ENCODE data around the gene CTCFL. TPM values are rescaled to one million over a fixed set of nuclear protein-coding genes. Genes with fewer than 3 reads are reported as not detected.

Gene CTCFL, protein sequence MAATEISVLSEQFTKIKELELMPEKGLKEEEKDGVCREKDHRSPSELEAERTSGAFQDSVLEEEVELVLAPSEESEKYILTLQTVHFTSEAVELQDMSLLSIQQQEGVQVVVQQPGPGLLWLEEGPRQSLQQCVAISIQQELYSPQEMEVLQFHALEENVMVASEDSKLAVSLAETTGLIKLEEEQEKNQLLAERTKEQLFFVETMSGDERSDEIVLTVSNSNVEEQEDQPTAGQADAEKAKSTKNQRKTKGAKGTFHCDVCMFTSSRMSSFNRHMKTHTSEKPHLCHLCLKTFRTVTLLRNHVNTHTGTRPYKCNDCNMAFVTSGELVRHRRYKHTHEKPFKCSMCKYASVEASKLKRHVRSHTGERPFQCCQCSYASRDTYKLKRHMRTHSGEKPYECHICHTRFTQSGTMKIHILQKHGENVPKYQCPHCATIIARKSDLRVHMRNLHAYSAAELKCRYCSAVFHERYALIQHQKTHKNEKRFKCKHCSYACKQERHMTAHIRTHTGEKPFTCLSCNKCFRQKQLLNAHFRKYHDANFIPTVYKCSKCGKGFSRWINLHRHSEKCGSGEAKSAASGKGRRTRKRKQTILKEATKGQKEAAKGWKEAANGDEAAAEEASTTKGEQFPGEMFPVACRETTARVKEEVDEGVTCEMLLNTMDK
- polyA plus RNA-seq (2013, experiment 1 of 2), result 0.14 TPM
- polyA plus RNA-seq (2013, experiment 2 of 2), result 0.19 TPM

- peaks cover 2% of the 10 kb centered on the region for H3K79me1 ChIP-seq (ENCODE audit: low read depth, low read length)
- H3K27ac ChIP-seq (replicated peaks; ENCODE audit: low read length), result no peak within 1 kb of the TSS
- peaks cover 0 to 2% of the 10 kb centered on the region in 2 donors for H3K4me1 ChIP-seq (ENCODE audit: control insufficient read depth in 2 of 2, insufficient read depth in 1 of 2, low read depth in 1 of 2, low read length in 2 of 2)
- no CpG with 5 or more reads among the region's 43 CpGs for WGBS, 2 donors (ENCODE audit: extremely low coverage in 2 of 2, insufficient read length in 2 of 2, insufficient replicate concordance in 1 of 2)
- DNase-seq (ENCODE audit: low spot score), result no peak
- H3K9me3 ChIP-seq (replicated peaks in 1 of 2; ENCODE audit: control insufficient read depth in 2 of 2, insufficient read depth in 1 of 2, low read depth in 1 of 2, low read length in 2 of 2), result no peaks in the 10 kb centered on the region
- no peak within 1 kb of the TSS for H2BK5ac ChIP-seq (ENCODE audit: low read length)
- peak within 1 kb of the TSS; percentile 53 for H4K8ac ChIP-seq (ENCODE audit: low read depth, low read length)
- H2BK12ac ChIP-seq (ENCODE audit: low read length), result no peak within 1 kb of the TSS
- no peaks in the 10 kb centered on the region for H3K36me3 ChIP-seq (replicated peaks in 1 of 2; ENCODE audit: control insufficient read depth in 2 of 2, insufficient read depth in 2 of 2, low read length in 2 of 2)
- no peak within 1 kb of the TSS for H3K4me2 ChIP-seq (ENCODE audit: insufficient read depth, low read length, poor library complexity, severe bottlenecking)
- H2AK5ac ChIP-seq (ENCODE audit: low read depth, low read length), result peak within 1 kb of the TSS; percentile 94
- H3K9ac ChIP-seq (ENCODE audit: low read depth, low read length, poor library complexity), result no peak within 1 kb of the TSS
- no peak within 1 kb of the TSS for H2AFZ ChIP-seq (ENCODE audit: low read length)
- peak within 1 kb of the TSS; percentile 82 for H2BK15ac ChIP-seq (ENCODE audit: low read length)
- peak within 1 kb of the TSS; percentile 69 for H3K18ac ChIP-seq (ENCODE audit: low read length)
- H3K4ac ChIP-seq (ENCODE audit: low read length), result peak within 1 kb of the TSS; percentile 10
- H2BK120ac ChIP-seq (ENCODE audit: low read depth, low read length), result peak within 1 kb of the TSS; percentile 4
- peak within 1 kb of the TSS; percentile 62 for H4K91ac ChIP-seq (ENCODE audit: low read depth, low read length, poor library complexity)
- no peak within 1 kb of the TSS for H3K4me3 ChIP-seq (ENCODE audit: low read length in 2 of 2)
- peaks cover 0 to 30% (median 0%) of the 10 kb centered on the region in 3 experiments for H3K27me3 ChIP-seq (ENCODE audit: control insufficient read depth in 3 of 3, insufficient read depth in 3 of 3, low read depth in 1 of 3, low read length in 3 of 3)
- H3K23ac ChIP-seq (ENCODE audit: low read depth, low read length, poor library complexity), result peak within 1 kb of the TSS; percentile 82
- H3K14ac ChIP-seq (ENCODE audit: low read length), result peak within 1 kb of the TSS; percentile 84
Observed at GRCh38 chr20:57524511-57525176, at the start of gene CTCFL. TSS of gene CTCFL (minus strand) at chr20:57525140. CDS start at chr20:57524205, 935 bp downstream.

DNA sequence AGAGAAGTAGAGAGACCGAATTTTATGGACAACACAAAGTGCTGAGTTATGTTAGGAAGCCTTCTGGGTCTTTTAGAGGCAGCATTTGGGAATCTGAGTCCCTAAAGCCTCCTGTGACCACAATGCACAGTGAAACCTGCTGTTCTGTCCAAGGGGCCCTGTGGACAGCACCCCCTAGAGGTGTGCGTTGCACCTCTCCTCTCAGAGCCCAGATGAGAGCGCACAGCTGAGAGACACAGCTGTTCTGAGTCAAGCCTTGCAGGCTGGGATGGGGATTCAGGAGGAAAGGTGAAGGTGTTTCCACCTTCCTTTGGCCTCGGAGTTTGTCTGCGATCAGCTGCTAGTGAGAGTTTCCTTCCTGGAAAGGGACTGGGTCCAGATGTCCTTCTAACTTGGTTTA lies 49.0 kb upstream of the CTCFL start:
- Histone ChIP-seq H2BK12ac (ENCODE audit: low read length) (no peak overlapping the region), H2AFZ (ENCODE audit: low read length) (no peak overlapping the region), H2BK15ac (ENCODE audit: low read length) (no peak overlapping the region), H4K91ac (ENCODE audit: low read depth, low read length, poor library complexity) (no peak overlapping the region), H3K9me3 (replicated peaks in 1 of 2; ENCODE audit: control insufficient read depth in 2 of 2, insufficient read depth in 1 of 2, low read depth in 1 of 2, low read length in 2 of 2) (no peaks in the 10 kb centered on the region), H3K4me2 (ENCODE audit: insufficient read depth, low read length, poor library complexity, severe bottlenecking) (no peak overlapping the region), H3K4me3 (ENCODE audit: low read length in 2 of 2) (no peak overlapping the region), H3K9ac (ENCODE audit: low read depth, low read length, poor library complexity) (no peak overlapping the region), H3K23ac (ENCODE audit: low read depth, low read length, poor library complexity) (no peak overlapping the region), H4K8ac (ENCODE audit: low read depth, low read length) (no peak overlapping the region), H3K79me1 (ENCODE audit: low read depth, low read length) (no peaks in the 10 kb centered on the region), H3K27ac (replicated peaks; ENCODE audit: low read length) (no peak overlapping the region), H2AK5ac (ENCODE audit: low read depth, low read length) (no peak overlapping the region), H3K36me3 (replicated peaks in 1 of 2; ENCODE audit: control insufficient read depth in 2 of 2, insufficient read depth in 2 of 2, low read length in 2 of 2) (no peaks in the 10 kb centered on the region), H2BK120ac (ENCODE audit: low read depth, low read length) (no peak overlapping the region), H3K4me1 (ENCODE audit: control insufficient read depth in 2 of 2, insufficient read depth in 1 of 2, low read depth in 1 of 2, low read length in 2 of 2) (peaks cover 0 to 3% of the 10 kb centered on the region in 2 donors), H3K27me3 (ENCODE audit: control insufficient read depth in 3 of 3, insufficient read depth in 3 of 3, low read depth in 1 of 3, low read length in 3 of 3) (peaks cover 0 to 29% (median 0%) of the 10 kb centered on the region in 3 experiments), H3K4ac (ENCODE audit: low read length) (no peak overlapping the region), H2BK5ac (ENCODE audit: low read length) (no peak overlapping the region), H3K18ac (ENCODE audit: low read length) (no peak overlapping the region), H3K14ac (ENCODE audit: low read length) (no peak overlapping the region)
- no peak for DNase-seq (ENCODE audit: low spot score)
- no CpG with 5 or more reads among the region's 5 CpGs for WGBS, 2 donors (ENCODE audit: extremely low coverage in 2 of 2, insufficient read length in 2 of 2, insufficient replicate concordance in 1 of 2)

DNA sequence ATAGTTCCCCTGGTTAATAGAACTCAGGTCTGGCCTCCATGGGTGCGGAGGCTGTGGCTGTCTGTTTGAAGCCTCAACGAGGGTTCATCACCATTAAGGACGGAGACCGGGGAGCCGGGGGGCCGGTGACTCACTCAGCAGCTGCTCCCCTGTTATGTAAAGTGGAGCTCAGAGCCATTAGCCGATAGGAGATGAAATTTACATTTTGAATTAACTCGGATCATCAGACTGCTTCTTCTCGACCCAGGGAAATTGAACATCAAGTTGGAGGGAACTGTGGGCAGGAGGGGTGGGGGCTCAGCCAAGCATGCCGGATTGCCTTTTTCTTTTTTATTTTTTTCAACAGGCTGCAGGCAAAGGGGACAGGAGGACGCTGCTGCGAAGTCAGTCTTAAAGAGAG lies 48.3 kb upstream of the CTCFL start:
- no peak overlapping the region for H3K9ac ChIP-seq (ENCODE audit: low read depth, low read length, poor library complexity)
- no peak overlapping the region for H3K18ac ChIP-seq (ENCODE audit: low read length)
- H3K27ac ChIP-seq (replicated peaks; ENCODE audit: low read length), result no peak overlapping the region
- H3K27me3 ChIP-seq (ENCODE audit: control insufficient read depth in 3 of 3, insufficient read depth in 3 of 3, low read depth in 1 of 3, low read length in 3 of 3), result peaks cover 0 to 29% (median 0%) of the 10 kb centered on the region in 3 experiments
- no peaks in the 10 kb centered on the region for H3K9me3 ChIP-seq (replicated peaks in 1 of 2; ENCODE audit: control insufficient read depth in 2 of 2, insufficient read depth in 1 of 2, low read depth in 1 of 2, low read length in 2 of 2)
- DNase-seq (ENCODE audit: low spot score), result no peak
- H3K23ac ChIP-seq (ENCODE audit: low read depth, low read length, poor library complexity), result no peak overlapping the region
- H2BK5ac ChIP-seq (ENCODE audit: low read length), result no peak overlapping the region
- no peak overlapping the region for H2BK12ac ChIP-seq (ENCODE audit: low read length)
- no peak overlapping the region for H2AFZ ChIP-seq (ENCODE audit: low read length)
- H2AK5ac ChIP-seq (ENCODE audit: low read depth, low read length), result no peak overlapping the region
- no peak overlapping the region for H4K8ac ChIP-seq (ENCODE audit: low read depth, low read length)
- no peak overlapping the region for H3K4me3 ChIP-seq (ENCODE audit: low read length in 2 of 2)
- peaks cover 0 to 3% of the 10 kb centered on the region in 2 donors for H3K4me1 ChIP-seq (ENCODE audit: control insufficient read depth in 2 of 2, insufficient read depth in 1 of 2, low read depth in 1 of 2, low read length in 2 of 2)
- no CpG with 5 or more reads among the region's 12 CpGs for WGBS, 2 donors (ENCODE audit: extremely low coverage in 2 of 2, insufficient read length in 2 of 2, insufficient replicate concordance in 1 of 2)
- H2BK120ac ChIP-seq (ENCODE audit: low read depth, low read length), result no peak overlapping the region
- H2BK15ac ChIP-seq (ENCODE audit: low read length), result no peak overlapping the region
- H3K14ac ChIP-seq (ENCODE audit: low read length), result no peak overlapping the region
- no peak overlapping the region for H4K91ac ChIP-seq (ENCODE audit: low read depth, low read length, poor library complexity)
- H3K79me1 ChIP-seq (ENCODE audit: low read depth, low read length), result no peaks in the 10 kb centered on the region
- no peak overlapping the region for H3K4ac ChIP-seq (ENCODE audit: low read length)
- no peaks in the 10 kb centered on the region for H3K36me3 ChIP-seq (replicated peaks in 1 of 2; ENCODE audit: control insufficient read depth in 2 of 2, insufficient read depth in 2 of 2, low read length in 2 of 2)
- no peak overlapping the region for H3K4me2 ChIP-seq (ENCODE audit: insufficient read depth, low read length, poor library complexity, severe bottlenecking)
